ENCODE measurements around the gene KREMEN1. TPM values are rescaled to one million over a fixed set of nuclear protein-coding genes. Genes with fewer than 3 reads are reported as not detected.
A peak's percentile ranks its signal among the peaks of the same experiment; 100 is the strongest.

Gene KREMEN1
- polyA plus RNA-seq, 1 of the 3 experiments (the other 2 are of a cell fraction): 10.0 TPM

DNA sequence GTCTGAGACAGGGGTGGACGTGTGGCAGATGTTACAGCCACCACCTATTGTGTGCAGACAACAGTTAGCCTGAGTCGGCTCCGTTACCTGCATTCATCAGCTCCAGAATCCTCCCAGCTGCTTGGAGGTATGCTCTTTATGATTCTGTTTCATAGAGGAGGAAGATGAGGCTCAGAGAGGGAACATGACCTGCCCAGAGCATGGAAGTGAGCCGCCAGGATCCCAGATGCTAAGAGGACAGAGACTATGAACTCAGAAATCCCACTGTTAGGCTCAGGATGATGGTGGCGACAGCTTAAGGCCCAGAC lies 134.4 kb downstream of the KREMEN1 start:
- Histone ChIP-seq H3K9me2 (no peaks in the 10 kb centered on the region), H3K27ac (ENCODE audit: low read depth in 2 of 2, low read length in 1 of 2) (no peak overlapping the region), H3K27me3 (ENCODE audit: insufficient read depth) (no peaks in the 10 kb centered on the region; the same call in 1 of the 2 replicates), H3K36me3 (replicated peaks in 1 of 2; ENCODE audit: control insufficient read depth in 1 of 2, insufficient read depth in 2 of 2, low read length in 1 of 2) (no peaks in the 10 kb centered on the region), H3K4me2 (no peak overlapping the region), H3K79me2 (ENCODE audit: insufficient read depth) (no peaks in the 10 kb centered on the region), H3K4me1 (ENCODE audit: control insufficient read depth in 1 of 2, insufficient read depth in 2 of 2, low read depth in 1 of 2, low read length in 1 of 2) (peaks cover 0 to 7% of the 10 kb centered on the region in 2 experiments; a peak in 1 of 4 replicates), H3K4me3 (ENCODE audit: low read depth in 2 of 2, low read length in 1 of 2) (no peak overlapping the region), H3K9me3 (no peaks in the 10 kb centered on the region), H3F3A (replicated peaks; ENCODE audit: insufficient read depth) (no peaks in the 10 kb centered on the region), H3K9ac (no peak overlapping the region), H2AFZ (ENCODE audit: low read depth) (no peak overlapping the region), H4K20me1 (ENCODE audit: insufficient read depth) (no peaks in the 10 kb centered on the region)
- no peak for DNase-seq
- ChIA-PET CTCF (interaction anchor here (0.6 to 1.6 kb wide), 3 partner anchors 38 to 168 kb away, joined by 3 to 13 read pairs (median 3); no protein-coding TSS in a partner anchor), POLR2A (no interaction called here)
- WGBS (ENCODE audit: low lambda C conversion rate): 93% methylated on average over 4 of the region's 5 CpGs
- TF ChIP-seq, protein P1, sequence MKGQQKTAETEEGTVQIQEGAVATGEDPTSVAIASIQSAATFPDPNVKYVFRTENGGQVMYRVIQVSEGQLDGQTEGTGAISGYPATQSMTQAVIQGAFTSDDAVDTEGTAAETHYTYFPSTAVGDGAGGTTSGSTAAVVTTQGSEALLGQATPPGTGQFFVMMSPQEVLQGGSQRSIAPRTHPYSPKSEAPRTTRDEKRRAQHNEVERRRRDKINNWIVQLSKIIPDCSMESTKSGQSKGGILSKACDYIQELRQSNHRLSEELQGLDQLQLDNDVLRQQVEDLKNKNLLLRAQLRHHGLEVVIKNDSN (IDR thresholded peaks at IDR 0.05; ENCODE audit: borderline replicate concordance, low read depth): no peak
- TF ChIP-seq TEAD4 (IDR thresholded peaks at IDR 0.05; ENCODE audit: borderline replicate concordance, insufficient read depth) (no peak), CHD2 (IDR thresholded peaks at IDR 0.05; ENCODE audit: low read length, partially characterized antibody) (no peak), FOXJ3 (CRISPR knock-in tag; IDR thresholded peaks at IDR 0.05) (no peak), GATA2 (CRISPR knock-in tag; IDR thresholded peaks at IDR 0.05) (no peak), RAD21 (IDR thresholded peaks at IDR 0.05; ENCODE audit: low read length) (no peak), FOSL2 (IDR thresholded peaks at IDR 0.05; ENCODE audit: borderline replicate concordance, low read depth) (no peak), JUND (IDR thresholded peaks at IDR 0.05) (no peak), NRF1 (IDR thresholded peaks at IDR 0.05; ENCODE audit: low read depth, low read length) (no peak)
- TF ChIP-seq, protein P2, sequence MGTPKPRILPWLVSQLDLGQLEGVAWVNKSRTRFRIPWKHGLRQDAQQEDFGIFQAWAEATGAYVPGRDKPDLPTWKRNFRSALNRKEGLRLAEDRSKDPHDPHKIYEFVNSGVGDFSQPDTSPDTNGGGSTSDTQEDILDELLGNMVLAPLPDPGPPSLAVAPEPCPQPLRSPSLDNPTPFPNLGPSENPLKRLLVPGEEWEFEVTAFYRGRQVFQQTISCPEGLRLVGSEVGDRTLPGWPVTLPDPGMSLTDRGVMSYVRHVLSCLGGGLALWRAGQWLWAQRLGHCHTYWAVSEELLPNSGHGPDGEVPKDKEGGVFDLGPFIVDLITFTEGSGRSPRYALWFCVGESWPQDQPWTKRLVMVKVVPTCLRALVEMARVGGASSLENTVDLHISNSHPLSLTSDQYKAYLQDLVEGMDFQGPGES (IDR thresholded peaks at IDR 0.05; ENCODE audit: low read depth, low read length): no peak

DNA sequence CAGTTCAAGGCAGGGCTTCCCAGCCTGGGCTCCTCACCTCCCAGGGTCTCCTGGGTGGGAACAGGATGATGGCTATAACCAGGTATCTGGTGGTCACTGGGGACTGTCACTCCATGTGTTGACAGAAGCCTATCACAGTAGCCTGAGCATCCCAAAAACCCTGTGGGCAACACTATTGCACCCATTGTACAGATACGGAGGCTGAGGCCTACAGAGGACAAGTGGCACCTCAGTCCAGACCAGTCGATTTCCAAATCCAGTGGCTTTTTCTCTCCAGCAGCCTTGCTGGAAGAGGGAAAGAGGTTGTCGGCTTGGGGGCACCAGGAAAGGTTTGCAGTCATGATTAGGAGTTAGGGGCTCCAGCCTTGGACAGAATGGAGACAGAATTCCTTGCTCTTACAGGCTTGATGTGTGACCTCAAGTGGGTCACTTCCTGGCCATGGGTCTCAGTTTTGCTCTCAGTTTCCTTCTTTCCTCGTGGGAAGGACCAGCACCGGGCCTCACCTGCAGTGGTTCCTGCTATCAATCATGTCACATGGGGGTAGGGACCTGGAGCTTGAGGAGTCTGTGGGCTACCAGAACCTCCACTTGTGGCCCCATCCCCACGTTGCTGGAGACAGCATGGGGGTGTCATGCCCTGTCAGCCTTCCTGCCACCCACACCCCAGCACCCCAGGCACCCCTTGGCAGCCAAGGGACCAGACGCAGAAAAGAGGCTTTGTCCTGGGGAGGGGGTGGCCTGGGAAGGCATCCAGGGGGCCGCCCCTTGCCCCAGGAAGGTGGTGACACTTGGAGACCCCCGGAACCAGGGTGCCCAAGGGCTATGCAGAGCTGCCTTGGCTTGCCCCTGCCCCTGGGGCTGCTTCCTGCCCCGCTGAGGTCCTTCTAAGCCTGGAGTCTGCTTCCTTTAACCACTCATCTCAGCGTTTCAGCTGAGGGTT lies 135.0 kb downstream of the KREMEN1 start:
- Histone ChIP-seq H3K9me3 (no peaks in the 10 kb centered on the region), H3F3A (replicated peaks; ENCODE audit: insufficient read depth) (no peaks in the 10 kb centered on the region), H3K4me1 (ENCODE audit: control insufficient read depth in 1 of 2, insufficient read depth in 2 of 2, low read depth in 1 of 2, low read length in 1 of 2) (peaks cover 0 to 7% of the 10 kb centered on the region in 2 experiments; a peak in 1 of 4 replicates), H3K4me2 (no peak overlapping the region), H2AFZ (ENCODE audit: low read depth) (no peak overlapping the region), H3K27me3 (ENCODE audit: insufficient read depth) (no peaks in the 10 kb centered on the region; the same call in 1 of the 2 replicates), H3K36me3 (replicated peaks in 1 of 2; ENCODE audit: control insufficient read depth in 1 of 2, insufficient read depth in 2 of 2, low read length in 1 of 2) (no peaks in the 10 kb centered on the region), H3K79me2 (ENCODE audit: insufficient read depth) (no peaks in the 10 kb centered on the region), H3K9ac (no peak overlapping the region), H3K27ac (ENCODE audit: low read depth in 2 of 2, low read length in 1 of 2) (no peak overlapping the region), H3K9me2 (no peaks in the 10 kb centered on the region), H4K20me1 (ENCODE audit: insufficient read depth) (no peaks in the 10 kb centered on the region), H3K4me3 (ENCODE audit: low read depth in 2 of 2, low read length in 1 of 2) (no peak overlapping the region)
- DNase-seq: peak; percentile 21
- CTCF ChIA-PET: interaction anchor here (0.6 to 4.1 kb wide), 7 partner anchors 10 to 169 kb away, joined by 3 to 27 read pairs (median 3); no protein-coding TSS in a partner anchor
- POLR2A ChIA-PET: no interaction called here
- 70% methylated on average over 4 of the region's 11 CpGs for WGBS (ENCODE audit: low lambda C conversion rate)
- TF ChIP-seq ELF1 (IDR thresholded peaks at IDR 0.05) (no peak), FOSL2 (IDR thresholded peaks at IDR 0.05; ENCODE audit: borderline replicate concordance, low read depth) (no peak), MEF2A (IDR thresholded peaks at IDR 0.05; ENCODE audit: borderline replicate concordance, low read depth) (no peak), REST (IDR thresholded peaks at IDR 0.05; ENCODE audit: low read depth, low read length) (no peak), CTCF (IDR thresholded peaks at IDR 0.05) (no peak), RXRA (IDR thresholded peaks at IDR 0.05; ENCODE audit: borderline replicate concordance, low read depth) (no peak), RFX5 (IDR thresholded peaks at IDR 0.05; ENCODE audit: low read length) (no peak), NFIC (IDR thresholded peaks at IDR 0.05; ENCODE audit: borderline replicate concordance) (no peak)
- TF ChIP-seq, protein P3, sequence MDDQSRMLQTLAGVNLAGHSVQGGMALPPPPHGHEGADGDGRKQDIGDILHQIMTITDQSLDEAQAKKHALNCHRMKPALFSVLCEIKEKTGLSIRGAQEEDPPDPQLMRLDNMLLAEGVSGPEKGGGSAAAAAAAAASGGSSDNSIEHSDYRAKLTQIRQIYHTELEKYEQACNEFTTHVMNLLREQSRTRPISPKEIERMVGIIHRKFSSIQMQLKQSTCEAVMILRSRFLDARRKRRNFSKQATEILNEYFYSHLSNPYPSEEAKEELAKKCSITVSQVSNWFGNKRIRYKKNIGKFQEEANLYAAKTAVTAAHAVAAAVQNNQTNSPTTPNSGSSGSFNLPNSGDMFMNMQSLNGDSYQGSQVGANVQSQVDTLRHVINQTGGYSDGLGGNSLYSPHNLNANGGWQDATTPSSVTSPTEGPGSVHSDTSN (IDR thresholded peaks at IDR 0.05): no peak
